Heart right ventricle (tissue), 16 donors: ENCODE data around the gene TEPSIN. TPM values are rescaled to one million over a fixed set of nuclear protein-coding genes. Genes with fewer than 3 reads are reported as not detected.

Experiments used
- ATAC-seq, 8 donors: fragments of 200-7000 bp; cut with Tn5 transposase; one replicate each; pipeline ENCODE4 v1.9.1; 2020; ENCODE audit warnings: mild to moderate bottlenecking in 8 of 8, moderate library complexity in 8 of 8, moderate number of reproducible peaks in 1 of 8
- DNase-seq, 2 donors: peaks; one replicate each; pipeline ENCODE4 v3.0.0-alpha.2; 2020
- H3K27ac ChIP-seq, 10 donors: fragments of 200-600 bp; sonication (generic) in 2 of 10; one replicate each; pipeline versions ENCODE4 v1.5.0 to v1.8.0; 2020 to 2022; ENCODE audit warnings: mild to moderate bottlenecking in 3 of 10
- H3K27me3 ChIP-seq, 7 donors: fragments of 200-600 bp; one replicate each; pipeline ENCODE4 v1.8.0; 2021 to 2022; ENCODE audit warnings: mild to moderate bottlenecking in 2 of 7
- H3K36me3 ChIP-seq, 9 donors: fragments of 200-600 bp; sonication (generic) in 1 of 9; one replicate each; pipeline versions ENCODE4 v1.5.0 to v1.8.0; 2020 to 2022; ENCODE audit warnings: mild to moderate bottlenecking in 2 of 9
- H3K4me1 ChIP-seq, 9 donors: fragments of 200-600 bp; sonication (generic) in 1 of 9; one replicate each; pipeline versions ENCODE4 v1.5.0 to v1.8.0; 2020 to 2022; ENCODE audit warnings: mild to moderate bottlenecking in 4 of 9
- H3K4me3 ChIP-seq, 10 donors: fragments of 200-600 bp; sonication (generic) in 2 of 10; one replicate each; pipeline versions ENCODE4 v1.5.0 to v1.8.0; 2020 to 2022; ENCODE audit warnings: mild to moderate bottlenecking in 7 of 10, moderate library complexity in 2 of 10
- H3K9me3 ChIP-seq, 11 donors: fragments of 200-600 bp in 10 of 11; sonication (generic) in 2 of 11; one replicate each; pipeline versions ENCODE4 v1.5.0 to v1.8.0; 2013 to 2022; ENCODE audit warnings: mild to moderate bottlenecking in 2 of 11, control low read depth in 1 of 11, moderate library complexity in 1 of 11
- CTCF ChIP-seq, 9 donors: fragments of 200-600 bp; sonication (generic) in 2 of 9; IDR thresholded peaks; one replicate each; pipeline versions ENCODE4 v1.5.0 to v1.8.0; 2021 to 2022; ENCODE audit warnings: antibody characterized with exemption in 9 of 9, mild to moderate bottlenecking in 5 of 9, moderate library complexity in 1 of 9
- WGBS, 2 donors: extraction: QIAGEN DNeasy Blood & Tissue Kit; methylation state at CpG; one replicate each; pipeline ENCODE4 v1.1.7; 2013; ENCODE audit warnings: inconsistent platforms in 1 of 2; 5-methylcytosine and 5-hydroxymethylcytosine counted together
- intact Hi-C, 10 donors: fragments of 100-400 bp; cut with DNase I; formaldehyde crosslinking; loops; one replicate each; pipeline versions ENCODE4 v1.11.1 to v1.14.2; 2022
- polyA plus RNA-seq, 2 donors: library from polyadenylated mRNA; stranded (reverse); fragments of 200-250 nt; gene quantifications; one replicate each; pipeline ENCODE4 v1.2.3, GENCODE V29; 2013
- total RNA-seq, 10 donors: library from RNA; stranded (reverse); fragmentation: NEBNext Ultra II Directional in 3 of 10; extraction: Animal tissue kit (Norgen Biotek cat#: 25700) in 3 of 10; gene quantifications; one replicate each; pipeline versions ENCODE4 v1.2.1 to v1.2.4, GENCODE V29; 2021 to 2023
- donor health status: Arrhythmogenic right ventricular cardiomyopathy.
- donor health status: ischemic (EF 13 %, LVEDD 7.1; RV severe dilation, severe dysfunction).
- donor health status: healthy with polysubstance abuse.
- donor health status: DM: no; HTN: yes; CAD: no.
- donor health status: DM: no; HTN: no; CAD: no.
- donor health status: ischemic (EF 25% LVEDD 6.9; RV normal size, moderate dysfunction).
- donor health status: ischemic (EF 25% LVEDD 5.7; RV mildly dilated, moderate dysfunction).
- donor health status: healthy.
- donor health status: DM: yes; HTN: yes; CAD: no.
- donor health status: Ischemic cardiomyopathy.
- donor health status: ischemic (EF 35%, LVEDD 5.7; RV mildly dilated, moderate dysfunction).
- donor health status: nonischemic (EF 11% LVEDD 7.7; RV severe dilation, severe dysfunction).
- donor health status: DM: yes; HTN: yes; CAD: no.
- donor health status: PGD.
- donor health status: ischemic (EF 29% LVEDD 5.4; RV normal size, mild dysfunction).
- donor health status: nonischemic (EF 23%, LVEDD 6.1; RV moderate dilation, normal function).

TEPSIN gene
- total and polyA plus RNA-seq, 12 donors, result 6.2 to 30.4 (median 9.8) TPM

- WGBS, 2 donors, result 85 to 93% methylated on average over 14 of the region's 14 CpGs
- H3K27ac ChIP-seq, result peak overlapping the region in 5 of 10 donors; percentile 34 to 75 (median 65)
- no peak for TF ChIP-seq CTCF (IDR thresholded peaks at IDR 0.05)
- H3K36me3 ChIP-seq, result peaks cover 0 to 29% (median 0%) of the 10 kb centered on the region in 9 donors
- no peak for DNase-seq
- peaks cover 0 to 44% (median 20%) of the 10 kb centered on the region in 9 donors for H3K4me1 ChIP-seq
- no peak overlapping the region for H3K4me3 ChIP-seq
- intact Hi-C loops, result loop anchor here in 5 of 10 donors (5.0 to 10.0 kb wide), 3 partner anchors 44 to 54 kb away; no protein-coding TSS in a partner anchor
- H3K9me3 ChIP-seq, result no peaks in the 10 kb centered on the region
- no peak for ATAC-seq
- no peaks in the 10 kb centered on the region for H3K27me3 ChIP-seq
Measured at GRCh38 chr17:81195941-81196495, 42.8 kb downstream of the TEPSIN start.

- Histone ChIP-seq H3K9me3 (no peaks in the 10 kb centered on the region), H3K27ac (peak overlapping the region in 8 of 10 donors; percentile 19 to 75 (median 64)), H3K4me3 (no peak overlapping the region), H3K36me3 (peaks cover 0 to 36% (median 0%) of the 10 kb centered on the region in 9 donors), H3K27me3 (no peaks in the 10 kb centered on the region), H3K4me1 (peaks cover 0 to 44% (median 20%) of the 10 kb centered on the region in 9 donors)
- no peak for TF ChIP-seq CTCF (IDR thresholded peaks at IDR 0.05)
- 77 to 78% methylated on average over 37 of the region's 37 CpGs for WGBS, 2 donors
- peak; percentile 50 to 92 (median 76) for ATAC-seq
- DNase-seq, result peak; percentile 58 to 72
- intact Hi-C loops, result loop anchor here in 5 of 10 donors (5.0 to 10.0 kb wide), 3 partner anchors 43 to 53 kb away; no protein-coding TSS in a partner anchor
Measured at GRCh38 chr17:81194941-81195901, 43.6 kb downstream of the TEPSIN start.

GRCh38 chr17:81194225-81194760 lies 44.6 kb downstream of the TEPSIN start:
- WGBS, 2 donors, result 87 to 89% methylated on average over 19 to 21 of the region's 21 CpGs
- Histone ChIP-seq H3K9me3 (no peaks in the 10 kb centered on the region), H3K27me3 (no peaks in the 10 kb centered on the region), H3K4me3 (no peak overlapping the region), H3K36me3 (peaks cover 0 to 42% (median 0%) of the 10 kb centered on the region in 9 donors), H3K27ac (no peak overlapping the region), H3K4me1 (peaks cover 0 to 41% (median 20%) of the 10 kb centered on the region in 9 donors)
- DNase-seq (no peak), ATAC-seq (no peak)
- no peak for TF ChIP-seq CTCF (IDR thresholded peaks at IDR 0.05)
- intact Hi-C loops, result loop anchor here in 3 of 10 donors (10.0 kb wide), 1 partner anchor 49 kb away; no protein-coding TSS in a partner anchor
